LoVo (cell line): ENCODE data around the gene ST3GAL4.
"Not testable (repeated sequence)": the region's sequence is repeated elsewhere in the genome, so short reads cannot be mapped to it uniquely, and the experiment has no call there.

Experiments
- DNase-seq: peaks from one replicate; pipeline ENCODE4 v3.0.0-alpha.2; 2016; ENCODE audit warnings: low spot score

Gene ST3GAL4

DNA sequence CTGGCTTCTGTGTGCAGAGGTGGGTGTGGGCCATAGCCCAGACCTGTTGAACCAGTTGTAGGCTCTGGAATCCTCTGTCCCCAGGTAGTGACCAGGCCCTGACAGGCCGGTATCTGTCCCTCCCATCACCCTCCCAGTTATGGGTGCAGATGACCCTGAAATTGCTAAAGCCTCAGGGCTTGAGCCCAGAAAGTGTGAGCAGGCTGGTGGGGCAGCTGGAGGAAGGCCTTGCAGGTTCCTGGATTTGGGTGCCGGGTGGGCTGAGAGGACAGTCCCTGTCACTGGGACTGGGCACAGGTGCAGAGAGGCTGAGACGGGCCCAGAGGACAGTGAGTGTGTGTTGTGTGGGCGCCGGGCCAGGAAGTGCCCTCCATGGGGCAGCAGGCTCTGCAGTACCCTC, 10.0 kb downstream of the ST3GAL4 start:
- DNase-seq, result not testable (repeated sequence)

GRCh38 chr11:126366064-126366822, 10.8 kb downstream of the ST3GAL4 start:
- DNase-seq, result no peak

DNA sequence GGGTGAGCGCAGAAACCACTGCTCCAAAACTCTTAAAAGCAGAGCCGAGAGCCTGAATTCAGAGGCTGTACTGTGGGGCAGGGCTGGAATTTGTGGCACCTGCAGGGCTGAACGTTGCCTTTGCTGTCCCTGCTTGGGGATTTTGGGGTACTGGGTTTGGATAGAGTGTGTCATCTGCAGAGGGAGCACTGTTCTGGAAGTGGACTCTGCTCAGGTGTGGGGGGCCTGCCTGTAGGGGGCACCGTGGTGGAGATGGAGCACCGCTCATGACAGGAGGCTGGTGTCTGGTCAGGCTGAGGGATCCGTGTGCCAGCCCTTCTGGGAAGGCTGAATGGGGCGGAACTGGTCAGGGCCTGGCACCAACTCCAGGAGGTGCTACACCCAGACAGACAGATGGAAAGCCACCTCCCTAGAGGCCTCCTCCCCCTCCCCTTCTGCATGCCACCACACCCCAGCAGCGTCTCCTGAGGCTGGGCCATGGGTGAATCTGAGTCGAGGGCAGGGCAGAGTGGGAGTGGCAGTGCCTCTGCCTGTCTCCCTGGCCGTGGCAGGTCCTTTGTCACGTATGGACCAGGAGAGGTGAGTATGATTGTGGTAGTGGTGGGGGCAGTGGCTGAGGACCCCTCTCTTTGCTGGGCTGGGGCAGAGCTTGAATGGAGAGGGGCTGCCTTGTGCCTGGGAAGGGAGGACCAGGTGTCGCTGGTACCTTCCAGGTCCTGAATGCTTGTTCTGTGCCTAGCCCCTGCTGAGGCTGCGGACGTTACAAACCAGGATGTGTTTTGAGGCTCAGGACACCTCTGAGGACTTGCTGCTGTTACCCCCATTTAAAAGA, 11.6 kb downstream of the ST3GAL4 start:
- not testable (repeated sequence) for DNase-seq

DNA sequence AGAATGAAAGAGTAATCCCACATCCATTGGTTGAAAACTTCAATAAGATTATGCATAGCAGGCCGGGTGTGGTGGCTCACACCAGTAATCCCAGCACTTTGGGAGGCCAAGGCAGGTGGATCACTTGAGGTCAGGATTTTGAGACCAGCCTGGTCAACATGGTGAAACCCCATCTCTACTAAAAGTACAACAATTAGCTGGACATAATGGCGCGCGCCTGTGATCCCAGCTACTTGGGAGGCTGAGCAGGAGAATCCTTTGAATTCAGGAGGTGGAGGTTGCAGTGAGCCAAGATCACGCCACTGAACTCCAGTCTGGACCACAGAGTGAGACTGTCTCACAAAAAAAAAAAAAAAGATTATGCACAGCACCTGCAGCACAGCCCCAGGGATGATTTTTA, 12.3 kb downstream of the ST3GAL4 start:
- DNase-seq, result not testable (repeated sequence)

DNA sequence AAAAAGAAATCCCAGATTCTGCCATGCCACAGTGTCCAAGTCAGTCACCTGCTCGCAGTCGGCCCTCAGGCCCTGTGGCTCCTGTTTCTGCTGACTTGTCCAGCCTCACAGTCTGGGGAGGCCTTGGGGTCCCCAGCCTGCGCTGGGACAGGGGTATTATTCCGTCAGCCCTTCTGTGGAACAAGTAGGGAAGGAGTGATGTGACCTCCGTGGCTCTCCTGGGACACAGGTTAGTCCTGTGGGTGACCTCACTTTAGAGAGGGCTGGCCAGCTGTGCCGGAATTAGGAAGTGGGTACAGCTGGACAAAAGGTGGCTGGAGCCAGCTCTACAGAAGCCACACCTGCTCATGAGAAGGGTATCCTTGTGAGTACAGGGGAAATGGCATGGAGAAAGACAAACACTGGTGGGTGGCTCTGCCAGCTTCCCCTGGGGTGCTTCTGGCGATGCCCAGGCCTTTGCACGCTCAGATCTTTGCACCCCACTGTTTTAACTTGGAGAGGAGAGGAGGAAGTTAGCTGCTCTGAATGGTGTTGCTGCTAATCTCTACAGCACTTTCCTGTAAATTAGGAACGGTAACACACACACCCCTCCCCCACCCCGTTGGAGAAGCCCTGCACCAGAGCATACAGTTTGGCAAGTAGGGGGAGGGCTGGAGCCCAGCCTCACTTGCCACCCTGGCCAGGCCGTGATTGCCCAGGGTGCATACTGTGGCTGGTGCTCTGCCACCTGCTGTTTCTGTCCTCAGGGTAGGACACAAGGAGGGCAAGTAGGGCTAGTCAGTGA, 13.0 kb downstream of the ST3GAL4 start:
- not testable (repeated sequence) for DNase-seq

DNA sequence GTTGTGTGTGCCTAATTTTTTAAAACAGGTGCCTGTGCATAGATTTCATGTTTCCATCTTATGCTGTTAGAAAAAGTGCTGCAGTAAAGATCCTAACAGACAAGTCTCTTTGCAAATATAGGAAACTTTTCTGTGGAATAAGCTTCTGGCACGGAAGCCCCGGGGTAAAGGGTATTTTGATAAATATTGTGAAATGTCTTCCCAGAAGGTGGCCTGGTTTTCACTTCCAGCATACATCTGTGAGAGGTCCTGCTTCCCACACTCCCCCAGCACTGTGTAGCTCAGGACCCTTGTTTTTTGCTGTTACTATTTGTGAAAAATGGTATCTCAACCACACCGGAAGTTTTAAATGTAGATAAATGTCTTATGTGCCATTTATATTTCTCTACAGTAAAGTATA, 14.5 kb downstream of the ST3GAL4 start:
- DNase-seq, result no peak

DNA sequence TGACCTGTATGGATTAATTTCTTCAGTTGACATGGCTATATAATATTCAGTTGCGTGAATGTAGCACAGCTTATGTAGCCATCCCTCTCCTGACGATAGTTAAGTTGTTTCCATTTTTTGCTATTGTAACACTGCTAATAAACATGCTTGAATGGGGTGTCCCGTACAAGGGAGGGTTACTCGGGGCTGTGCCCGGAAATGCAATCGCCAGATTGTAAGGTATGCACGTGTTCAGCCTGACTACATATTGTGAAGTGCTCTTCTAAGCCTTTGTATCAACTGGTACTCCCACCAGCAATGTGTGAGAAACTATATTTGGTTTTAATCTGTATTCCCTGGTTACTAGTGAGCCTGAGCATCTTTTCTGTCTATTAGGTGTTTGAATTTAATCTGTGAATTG, 16.1 kb downstream of the ST3GAL4 start:
- no peak for DNase-seq

- not testable (repeated sequence) for DNase-seq
Measured at GRCh38 chr11:126373389-126374066, 18.0 kb downstream of the ST3GAL4 start.

- not testable (repeated sequence) for DNase-seq
Measured at GRCh38 chr11:126374562-126375300, 19.2 kb downstream of the ST3GAL4 start.

DNA sequence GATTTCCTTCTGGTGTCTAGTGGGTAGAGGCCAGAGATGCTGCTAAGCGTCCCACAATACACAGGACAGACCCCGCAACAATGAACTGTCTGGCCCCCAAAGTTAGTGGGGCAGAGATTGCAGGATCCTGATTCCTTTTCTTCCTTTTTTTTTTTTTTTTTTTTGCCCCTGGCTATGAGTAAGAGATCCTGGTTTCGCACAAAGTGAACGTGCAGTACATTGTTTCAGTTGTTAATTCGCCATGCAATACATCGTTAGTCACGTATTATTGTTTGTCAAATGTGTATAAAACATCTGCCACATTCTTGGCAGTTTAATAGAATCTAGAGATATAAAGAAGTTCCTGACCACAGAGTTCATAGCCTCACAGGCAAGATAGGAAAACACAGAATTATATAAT, 20.2 kb downstream of the ST3GAL4 start:
- no peak for DNase-seq

- DNase-seq, result no peak
Measured at GRCh38 chr11:126378763-126379162, 23.3 kb downstream of the ST3GAL4 start.

- DNase-seq, result no peak
Measured at GRCh38 chr11:126380909-126381308, 25.4 kb downstream of the ST3GAL4 start.

GRCh38 chr11:126381960-126382359, 26.5 kb downstream of the ST3GAL4 start:
- not testable (repeated sequence) for DNase-seq

- DNase-seq, result not testable (repeated sequence)
Measured at GRCh38 chr11:126382641-126383040, 27.2 kb downstream of the ST3GAL4 start.

DNA sequence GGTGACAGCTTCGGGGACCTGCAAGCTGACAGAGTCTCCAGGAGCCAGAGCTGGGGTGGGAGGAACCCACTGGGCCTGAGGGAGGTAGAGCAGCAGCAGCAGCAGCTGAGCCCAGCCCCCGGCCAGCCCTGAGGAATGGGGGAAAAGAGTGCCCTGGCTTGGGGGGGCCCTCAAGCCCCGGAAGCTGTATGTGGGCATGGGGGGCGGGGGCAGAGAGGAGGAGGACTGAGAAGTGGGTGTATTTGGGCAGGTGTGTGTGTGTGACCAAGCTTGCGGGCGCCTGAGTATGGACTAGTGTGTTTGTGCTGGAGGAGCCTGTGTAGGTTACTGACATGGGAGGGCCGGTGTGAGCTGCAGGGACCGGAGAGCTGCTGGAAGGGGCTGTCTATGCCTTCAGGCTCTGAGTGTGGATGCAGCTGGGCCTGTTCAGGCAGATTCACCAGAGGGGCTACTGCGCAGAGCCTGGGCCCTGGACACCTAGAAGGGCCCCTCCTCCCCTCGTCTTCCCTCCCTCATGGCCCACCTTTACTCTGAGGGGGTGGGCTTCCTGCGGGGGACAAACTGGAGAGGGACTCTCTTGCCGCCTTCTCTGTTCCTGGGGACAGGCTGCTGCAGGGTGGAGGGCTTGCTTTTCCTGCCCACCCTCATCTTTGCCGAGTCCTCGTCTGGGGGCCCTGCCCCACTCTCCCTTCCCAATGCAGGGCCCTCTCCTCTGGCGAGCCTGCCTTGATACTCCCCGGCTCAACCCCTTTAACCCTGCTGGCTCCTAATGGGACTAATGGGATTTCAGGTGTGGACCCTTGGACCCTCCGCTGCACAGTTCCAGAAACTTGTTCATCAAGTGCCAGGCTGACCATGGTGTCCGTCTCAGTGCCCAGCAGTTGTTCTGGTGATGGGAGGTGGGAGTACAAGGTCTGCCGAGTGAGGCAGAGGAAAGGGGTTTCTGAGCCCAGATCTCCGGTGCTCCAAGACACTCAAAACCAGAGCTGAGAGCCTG, 28.2 kb downstream of the ST3GAL4 start:
- DNase-seq, result no peak

- DNase-seq, result no peak
Measured at GRCh38 chr11:126384449-126385070, 29.1 kb downstream of the ST3GAL4 start.

GRCh38 chr11:126385991-126386728, 30.7 kb downstream of the ST3GAL4 start:
- no peak for DNase-seq

GRCh38 chr11:126386729-126387071, 31.2 kb downstream of the ST3GAL4 start:
- DNase-seq, result not testable (repeated sequence)

DNA sequence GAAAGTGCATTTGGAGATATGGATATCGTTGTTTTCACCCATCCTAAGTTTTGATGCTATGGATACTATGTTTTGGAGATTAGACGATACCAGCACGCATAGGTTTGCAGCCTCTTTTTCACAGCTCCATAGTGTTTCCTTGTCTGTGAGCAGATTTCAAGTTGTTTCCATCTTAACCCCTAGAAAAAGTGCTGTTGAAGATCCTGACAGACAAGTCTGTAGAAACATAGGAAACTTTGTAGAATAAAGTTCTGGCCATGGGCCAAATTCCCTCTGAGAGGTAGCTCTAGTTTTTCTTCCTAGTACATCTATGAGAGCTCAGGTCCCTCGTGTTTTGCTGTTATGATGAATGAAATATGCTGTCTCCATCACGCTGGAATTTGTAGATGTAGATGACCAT, 32.4 kb downstream of the ST3GAL4 start:
- DNase-seq, result no peak
